Hepatocyte (in vitro differentiated cells): ENCODE measurements around the gene DHX35.

Experiments
- EZH2 ChIP-seq: fragments of 200-600 bp; sonication (generic); IDR thresholded peaks from 2 replicates; pipeline ENCODE4 v1.6.1; 2016; ENCODE audit warnings: antibody characterized with exemption, mild to moderate bottlenecking, borderline replicate concordance
- TF ChIP-seq, protein P1 (sequence below): fragments of 200-600 bp; sonication (generic); IDR thresholded peaks from 2 replicates; pipeline ENCODE4 v1.5.1; 2016; ENCODE audit warnings: antibody characterized with exemption, mild to moderate bottlenecking; ENCODE audit not compliant: poor library complexity

DNA sequence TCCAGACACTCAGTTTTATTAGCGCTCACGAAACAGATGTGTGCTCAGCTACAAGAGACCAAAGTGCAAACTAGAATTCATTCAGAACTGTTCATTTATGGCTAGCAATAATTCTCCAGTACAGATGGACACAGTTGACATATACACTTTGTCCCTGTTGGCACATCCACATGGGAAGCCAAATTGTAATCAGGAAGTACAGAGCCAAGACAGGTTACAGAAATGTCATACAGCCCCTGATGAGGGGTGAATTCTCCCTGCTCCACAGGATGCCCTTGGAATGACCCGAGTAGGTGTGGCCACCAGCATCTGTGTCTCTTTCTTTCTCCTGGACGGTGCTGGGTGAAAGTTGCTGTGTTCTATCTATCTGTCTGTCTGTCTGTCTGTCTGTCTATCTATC is 7.6 kb downstream of the DHX35 start:
- TF ChIP-seq, protein P1, sequence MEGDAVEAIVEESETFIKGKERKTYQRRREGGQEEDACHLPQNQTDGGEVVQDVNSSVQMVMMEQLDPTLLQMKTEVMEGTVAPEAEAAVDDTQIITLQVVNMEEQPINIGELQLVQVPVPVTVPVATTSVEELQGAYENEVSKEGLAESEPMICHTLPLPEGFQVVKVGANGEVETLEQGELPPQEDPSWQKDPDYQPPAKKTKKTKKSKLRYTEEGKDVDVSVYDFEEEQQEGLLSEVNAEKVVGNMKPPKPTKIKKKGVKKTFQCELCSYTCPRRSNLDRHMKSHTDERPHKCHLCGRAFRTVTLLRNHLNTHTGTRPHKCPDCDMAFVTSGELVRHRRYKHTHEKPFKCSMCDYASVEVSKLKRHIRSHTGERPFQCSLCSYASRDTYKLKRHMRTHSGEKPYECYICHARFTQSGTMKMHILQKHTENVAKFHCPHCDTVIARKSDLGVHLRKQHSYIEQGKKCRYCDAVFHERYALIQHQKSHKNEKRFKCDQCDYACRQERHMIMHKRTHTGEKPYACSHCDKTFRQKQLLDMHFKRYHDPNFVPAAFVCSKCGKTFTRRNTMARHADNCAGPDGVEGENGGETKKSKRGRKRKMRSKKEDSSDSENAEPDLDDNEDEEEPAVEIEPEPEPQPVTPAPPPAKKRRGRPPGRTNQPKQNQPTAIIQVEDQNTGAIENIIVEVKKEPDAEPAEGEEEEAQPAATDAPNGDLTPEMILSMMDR = no peak
- no peak for TF ChIP-seq EZH2
